MM.1S (cell line): ENCODE measurements around the gene CENPE.

ENCODE experiments used
- CTCF ChIP-seq: fragments of 300-600 bp; sonication (generic); IDR thresholded peaks from 2 replicates; pipeline ENCODE4 v1.5.1; 2016; ENCODE audit warnings: antibody characterized with exemption, low read length, mixed read lengths
- EZH2 ChIP-seq: fragments of 300-600 bp; sonication (generic); optimal IDR thresholded peaks from 2 replicates; pipeline ENCODE3; 2017; ENCODE audit warnings: low read depth, mild to moderate bottlenecking, antibody characterized with exemption, low read length, mixed read lengths
- EZH2phosphoT487 ChIP-seq: fragments of 300-600 bp; sonication (generic); IDR thresholded peaks from 2 replicates; pipeline ENCODE4 v1.6.1; 2018; ENCODE audit warnings: antibody characterized with exemption, low read length

GRCh38 chr4:103105558-103106356, 92.4 kb downstream of the CENPE start:
- TF ChIP-seq EZH2phosphoT487 (no peak), CTCF (no peak), EZH2 (no peak)
